Skeletal muscle tissue (tissue), 4 donors: Measurements from ENCODE around the gene SDR42E1. TPM values are rescaled to one million over a fixed set of nuclear protein-coding genes. Genes with fewer than 3 reads are reported as not detected.

Experiments used
- H3K27ac ChIP-seq: one replicate; pipeline ENCODE4 v1.7.0; 2013; ENCODE audit warnings: mild to moderate bottlenecking, low read depth, low read length, inconsistent platforms
- H3K27me3 ChIP-seq, 3 donors: one replicate each; pipeline ENCODE4 v1.7.0; 2013; ENCODE audit warnings: low read length in 3 of 3; ENCODE audit not compliant: control insufficient read depth in 3 of 3, insufficient read depth in 3 of 3
- H3K36me3 ChIP-seq, 3 donors: one replicate each; pipeline ENCODE4 v1.7.0; 2013; ENCODE audit warnings: low read length in 3 of 3; ENCODE audit not compliant: control insufficient read depth in 3 of 3, insufficient read depth in 3 of 3
- H3K4me1 ChIP-seq, 3 donors: one replicate each; pipeline ENCODE4 v1.7.0; 2013; ENCODE audit warnings: low read length in 3 of 3, mild to moderate bottlenecking in 3 of 3; ENCODE audit not compliant: control insufficient read depth in 3 of 3, insufficient read depth in 3 of 3
- H3K4me3 ChIP-seq, 3 donors: one replicate each; pipeline ENCODE4 v1.7.0; 2013; ENCODE audit warnings: low read length in 3 of 3
- H3K9ac ChIP-seq, 3 donors: one replicate each; pipeline ENCODE4 v1.7.0; 2013; ENCODE audit warnings: low read length in 3 of 3, mild to moderate bottlenecking in 3 of 3, moderate library complexity in 2 of 3, low read depth in 1 of 3
- H3K9me3 ChIP-seq, 3 donors: one replicate each; pipeline ENCODE4 v1.7.0; 2013; ENCODE audit warnings: low read length in 3 of 3; ENCODE audit not compliant: control insufficient read depth in 3 of 3
- total RNA-seq: library from RNA; depleted of rRNA; stranded (reverse); fragments of >200 nt; gene quantifications from one replicate; pipeline ENCODE4 v1.2.3, GENCODE V29; 2014
- donor health status: Osteomylitis.

The SDR42E1 gene
- total RNA-seq, 1 donor from 2014 or later, result 0.52 TPM

GRCh38 chr16:82041542-82041941, 30.3 kb upstream of the SDR42E1 start:
- Histone ChIP-seq H3K36me3 (no peaks in the 10 kb centered on the region), H3K27ac (no peak overlapping the region), H3K4me3 (no peak overlapping the region), H3K9ac (no peak overlapping the region), H3K4me1 (no peaks in the 10 kb centered on the region), H3K27me3 (peaks cover 0 to 4% (median 3%) of the 10 kb centered on the region in 3 donors), H3K9me3 (no peaks in the 10 kb centered on the region)

- peaks cover 0 to 4% (median 4%) of the 10 kb centered on the region in 3 donors for H3K27me3 ChIP-seq
- H3K27ac ChIP-seq, result no peak overlapping the region
- no peak overlapping the region for H3K9ac ChIP-seq
- no peaks in the 10 kb centered on the region for H3K9me3 ChIP-seq
- no peaks in the 10 kb centered on the region for H3K4me1 ChIP-seq
- H3K4me3 ChIP-seq, result no peak overlapping the region
- H3K36me3 ChIP-seq, result no peaks in the 10 kb centered on the region
These were observed 29.0 kb upstream of the SDR42E1 start for GRCh38 chr16:82040296-82040695.

- no peaks in the 10 kb centered on the region for H3K9me3 ChIP-seq
- H3K27me3 ChIP-seq, result peaks cover 4 to 17% (median 8%) of the 10 kb centered on the region in 3 donors
- no peak overlapping the region for H3K4me3 ChIP-seq
- no peak overlapping the region for H3K27ac ChIP-seq
- H3K4me1 ChIP-seq, result no peaks in the 10 kb centered on the region
- no peaks in the 10 kb centered on the region for H3K36me3 ChIP-seq
- H3K9ac ChIP-seq, result no peak overlapping the region
These were observed 26.4 kb upstream of the SDR42E1 start for GRCh38 chr16:82037666-82038065.

GRCh38 chr16:82037251-82037650, 26.0 kb upstream of the SDR42E1 start:
- Histone ChIP-seq H3K36me3 (no peaks in the 10 kb centered on the region), H3K27me3 (peaks cover 4 to 19% (median 8%) of the 10 kb centered on the region in 3 donors), H3K9ac (no peak overlapping the region), H3K4me3 (no peak overlapping the region), H3K9me3 (no peaks in the 10 kb centered on the region), H3K27ac (no peak overlapping the region), H3K4me1 (no peaks in the 10 kb centered on the region)

GRCh38 chr16:82034981-82035612, 23.8 kb upstream of the SDR42E1 start, which contains the start of gene HSD17B2:
HSD17B2 (plus strand) TSS chr16:82035253; CDS start chr16:82035425, 172 bp downstream.
- no peak within 1 kb of the TSS for H3K27ac ChIP-seq
- no peak within 1 kb of the TSS for H3K4me3 ChIP-seq
- H3K36me3 ChIP-seq, result no peaks in the 10 kb centered on the region
- no peaks in the 10 kb centered on the region for H3K9me3 ChIP-seq
- H3K9ac ChIP-seq, result no peak within 1 kb of the TSS
- no peaks in the 10 kb centered on the region for H3K4me1 ChIP-seq
- H3K27me3 ChIP-seq, result peaks cover 4 to 19% (median 8%) of the 10 kb centered on the region in 3 donors

GRCh38 chr16:82033683-82034300, 22.5 kb upstream of the SDR42E1 start:
- Histone ChIP-seq H3K9me3 (no peaks in the 10 kb centered on the region), H3K9ac (no peak overlapping the region), H3K27me3 (peaks cover 4 to 19% (median 7%) of the 10 kb centered on the region in 3 donors), H3K27ac (no peak overlapping the region), H3K36me3 (no peaks in the 10 kb centered on the region), H3K4me3 (no peak overlapping the region), H3K4me1 (no peaks in the 10 kb centered on the region)

GRCh38 chr16:82033006-82033405, 21.7 kb upstream of the SDR42E1 start:
- Histone ChIP-seq H3K4me3 (no peak overlapping the region), H3K36me3 (no peaks in the 10 kb centered on the region), H3K9me3 (no peaks in the 10 kb centered on the region), H3K4me1 (no peaks in the 10 kb centered on the region), H3K27me3 (peaks cover 4 to 17% (median 5%) of the 10 kb centered on the region in 3 donors), H3K9ac (no peak overlapping the region), H3K27ac (no peak overlapping the region)

GRCh38 chr16:82031116-82032084, 20.1 kb upstream of the SDR42E1 start:
- H3K36me3 ChIP-seq, result no peaks in the 10 kb centered on the region
- peaks cover 4 to 17% (median 5%) of the 10 kb centered on the region in 3 donors for H3K27me3 ChIP-seq
- no peaks in the 10 kb centered on the region for H3K9me3 ChIP-seq
- no peak overlapping the region for H3K27ac ChIP-seq
- no peak overlapping the region for H3K4me3 ChIP-seq
- no peaks in the 10 kb centered on the region for H3K4me1 ChIP-seq
- H3K9ac ChIP-seq, result no peak overlapping the region

GRCh38 chr16:82027629-82028064, 16.4 kb upstream of the SDR42E1 start:
- Histone ChIP-seq H3K9ac (no peak overlapping the region), H3K9me3 (no peaks in the 10 kb centered on the region), H3K4me1 (no peaks in the 10 kb centered on the region), H3K36me3 (no peaks in the 10 kb centered on the region), H3K27me3 (peaks cover 0 to 9% (median 0%) of the 10 kb centered on the region in 3 donors), H3K4me3 (no peak overlapping the region), H3K27ac (no peak overlapping the region)
